ENCODE results near the gene MRPL53. TPM values are rescaled to one million over a fixed set of nuclear protein-coding genes. Genes with fewer than 3 reads are reported as not detected.

The MRPL53 gene
- total RNA-seq, 1 donor from 2014 or later = 163 TPM

Other genes with a start within 250 kb of the MRPL53 start
- 2.2 TPM for gene SLC4A5, start 129.3 kb downstream of the MRPL53 start, total RNA-seq
- gene DCTN1, start 92.4 kb downstream of the MRPL53 start, total RNA-seq = 177 TPM
- gene C2orf81, start 51.1 kb downstream of the MRPL53 start, total RNA-seq = 0.79 TPM
- gene WDR54, start 51.0 kb downstream of the MRPL53 start, total RNA-seq = 4.4 TPM
- gene RTKN, start 30.7 kb downstream of the MRPL53 start, total RNA-seq = 21.4 TPM
- 16.4 TPM for gene INO80B, start 17.6 kb downstream of the MRPL53 start, total RNA-seq
- 48.0 TPM for gene WBP1, start 14.2 kb downstream of the MRPL53 start, total RNA-seq
- gene MOGS, start 7.3 kb downstream of the MRPL53 start, total RNA-seq = 20.6 TPM
- 6.6 TPM for gene CCDC142, start 10.3 kb upstream of the MRPL53 start, total RNA-seq
- gene TTC31, start 10.4 kb upstream of the MRPL53 start, total RNA-seq = 9.4 TPM
- 0.52 TPM for gene LBX2, start 26.9 kb upstream of the MRPL53 start, total RNA-seq
- 26.8 TPM for gene PCGF1, start 35.0 kb upstream of the MRPL53 start, total RNA-seq
- gene TLX2, start 41.8 kb upstream of the MRPL53 start, total RNA-seq = not detected
- gene DQX1, start 53.6 kb upstream of the MRPL53 start, total RNA-seq = not detected
- gene AUP1, start 57.0 kb upstream of the MRPL53 start, total RNA-seq = 54.2 TPM
- 28.5 TPM for gene HTRA2, start 57.3 kb upstream of the MRPL53 start, total RNA-seq
- gene LOXL3, start 81.3 kb upstream of the MRPL53 start, total RNA-seq = 2.6 TPM
- gene DOK1, start 82.0 kb upstream of the MRPL53 start, total RNA-seq = 4.4 TPM
- gene M1AP, start 175.7 kb upstream of the MRPL53 start, total RNA-seq = not detected
- 3.4 TPM for gene SEMA4F, start 181.6 kb upstream of the MRPL53 start, total RNA-seq

Data from left ventricle myocardium superior (tissue), 1 donor.